WTC11 (cell line): ENCODE data around the gene SYNCRIP. TPM values are rescaled to one million over a fixed set of nuclear protein-coding genes. Genes with fewer than 3 reads are reported as not detected.
A peak's percentile ranks its signal among the peaks of the same experiment; 100 is the strongest.

ENCODE experiments used
- ATAC-seq: fragments of 200-7000 bp; cut with Tn5 transposase; 2 replicates; pipeline ENCODE4 v1.10.0; 2021; ENCODE audit warnings: mild to moderate bottlenecking, moderate library complexity
- CTCF ChIA-PET: fragments of 300-600 bp; sonication (Branson Sonifier 250); formaldehyde crosslinking; loops from one replicate; lab custom pipeline; 2021; ENCODE audit warnings: antibody characterized with exemption; lab: Charles Lee
- POLR2A ChIA-PET: fragments of 350-600 bp; sonication (Branson Sonifier 250); formaldehyde crosslinking; loops from one replicate; lab custom pipeline; 2021; ENCODE audit warnings: antibody characterized with exemption; lab: Charles Lee
- DNase-seq: peaks from one replicate; pipeline ENCODE4 v3.0.0; 2021; ENCODE audit warnings: low spot score
- H3K27ac Mint-ChIP-seq: 2 replicates; pipeline ENCODE4 v1.8.0; 2021; ENCODE audit warnings: mixed read lengths
- H3K27me3 Mint-ChIP-seq: 2 replicates; pipeline ENCODE4 v1.8.0; 2021; ENCODE audit warnings: low read depth, mild to moderate bottlenecking, moderate library complexity, mixed read lengths
- H3K36me3 Mint-ChIP-seq: 2 replicates; pipeline ENCODE4 v1.8.0; 2021; ENCODE audit warnings: mixed read lengths
- H3K4me1 Mint-ChIP-seq: 2 replicates; pipeline ENCODE4 v1.8.0; 2022; ENCODE audit warnings: mixed read lengths
- H3K4me3 Mint-ChIP-seq: 2 replicates; pipeline ENCODE4 v1.8.0; 2021; ENCODE audit warnings: mild to moderate bottlenecking, moderate library complexity, mixed read lengths
- H3K9me3 Mint-ChIP-seq: 2 replicates; pipeline ENCODE4 v1.8.0; 2021; ENCODE audit warnings: mixed read lengths
- AR ChIP-seq: fragments of 250-450 bp; sonication (Bioruptor Pico); IDR thresholded peaks from 2 replicates; pipeline ENCODE4 v1.9.0; 2021; ENCODE audit warnings: mild to moderate bottlenecking
- CTCF ChIP-seq: fragments of 200-600 bp; IDR thresholded peaks from 2 replicates; pipeline ENCODE4 v1.8.0; 2022; ENCODE audit warnings: antibody characterized with exemption
- E2F4 ChIP-seq: sonication (generic); formaldehyde crosslinking; IDR thresholded peaks from 2 replicates; pipeline ENCODE4 v1.8.1; 2022; ENCODE audit warnings: low read depth, mild to moderate bottlenecking, moderate library complexity, missing genetic modification reagents, borderline replicate concordance
- EMX1 ChIP-seq: fragments of 250-450 bp; sonication (Bioruptor Pico); IDR thresholded peaks from 2 replicates; pipeline ENCODE4 v1.8.0; 2021; ENCODE audit warnings: mild to moderate bottlenecking
- ERG ChIP-seq: fragments of 250-450 bp; sonication (Bioruptor Pico); IDR thresholded peaks from 2 replicates; pipeline ENCODE4 v1.8.0; 2021; ENCODE audit warnings: mild to moderate bottlenecking
- FOXP1 ChIP-seq: sonication (generic); formaldehyde crosslinking; IDR thresholded peaks from 2 replicates; pipeline ENCODE4 v1.8.0; 2022; ENCODE audit warnings: missing genetic modification reagents, mild to moderate bottlenecking, moderate library complexity, borderline replicate concordance
- GABPB1 ChIP-seq: sonication (generic); formaldehyde crosslinking; IDR thresholded peaks from 2 replicates; pipeline ENCODE4 v1.8.1; 2023; ENCODE audit warnings: mild to moderate bottlenecking, missing genetic modification reagents
- GTF2I ChIP-seq: fragments of 250-450 bp; sonication (Bioruptor Pico); conservative IDR thresholded peaks from 2 replicates; pipeline ENCODE4 v1.4.0; 2021; ENCODE audit warnings: mild to moderate bottlenecking
- IRF1 ChIP-seq: sonication (generic); formaldehyde crosslinking; IDR thresholded peaks from 2 replicates; pipeline ENCODE4 v1.8.0; 2023; ENCODE audit warnings: missing genetic modification reagents
- KAT7 ChIP-seq: sonication (generic); formaldehyde crosslinking; IDR thresholded peaks from 2 replicates; pipeline ENCODE4 v1.8.1; 2023; ENCODE audit warnings: missing genetic modification reagents, mild to moderate bottlenecking, borderline replicate concordance
- NR3C1 ChIP-seq: sonication (generic); formaldehyde crosslinking; conservative IDR thresholded peaks from 2 replicates; pipeline ENCODE4 v1.8.1; 2023; ENCODE audit warnings: low read depth, mild to moderate bottlenecking, missing genetic modification reagents
- PRRX2 ChIP-seq: fragments of 250-450 bp; sonication (Bioruptor Pico); IDR thresholded peaks from 2 replicates; pipeline ENCODE4 v1.8.0; 2021; ENCODE audit warnings: mild to moderate bottlenecking
- RELA ChIP-seq: sonication (generic); formaldehyde crosslinking; IDR thresholded peaks from 2 replicates; pipeline ENCODE4 v1.8.1; 2022; ENCODE audit warnings: missing genetic modification reagents, mild to moderate bottlenecking, borderline replicate concordance
- SMAD3 ChIP-seq: sonication (generic); formaldehyde crosslinking; IDR thresholded peaks from 2 replicates; pipeline ENCODE4 v1.8.0; 2022; ENCODE audit warnings: missing genetic modification reagents, mild to moderate bottlenecking, borderline replicate concordance
- SMAD4 ChIP-seq: sonication (generic); formaldehyde crosslinking; IDR thresholded peaks from 2 replicates; pipeline ENCODE4 v1.8.0; 2022; ENCODE audit warnings: mild to moderate bottlenecking, missing genetic modification reagents
- TEAD4 ChIP-seq: sonication (generic); formaldehyde crosslinking; IDR thresholded peaks from 2 replicates; pipeline ENCODE4 v1.8.0; 2022; ENCODE audit warnings: mild to moderate bottlenecking, missing genetic modification reagents
- USF1 ChIP-seq: sonication (generic); formaldehyde crosslinking; IDR thresholded peaks from 2 replicates; pipeline ENCODE4 v1.8.0; 2022; ENCODE audit warnings: mild to moderate bottlenecking, missing genetic modification reagents
- ZNF416 ChIP-seq: fragments of 250-450 bp; sonication (Bioruptor Pico); IDR thresholded peaks from 2 replicates; pipeline ENCODE4 v1.9.0; 2021; ENCODE audit warnings: mild to moderate bottlenecking, inconsistent platforms
- total RNA-seq: library from RNA; stranded (reverse); gene quantifications from 3 replicates; pipeline ENCODE4 v1.2.3, GENCODE V29; 2021
- TF ChIP-seq, protein P1 (sequence below): sonication (generic); formaldehyde crosslinking; IDR thresholded peaks from 2 replicates; pipeline ENCODE4 v1.8.1; 2022; ENCODE audit warnings: missing genetic modification reagents, borderline replicate concordance
- TF ChIP-seq, protein P2 (sequence below): fragments of 250-450 bp; sonication (Bioruptor Pico); IDR thresholded peaks from 2 replicates; pipeline ENCODE4 v1.9.0; 2021; ENCODE audit warnings: mild to moderate bottlenecking, borderline replicate concordance

SYNCRIP gene
- total RNA-seq, 1 experiment from 2014 or later, result 150 TPM

DNA sequence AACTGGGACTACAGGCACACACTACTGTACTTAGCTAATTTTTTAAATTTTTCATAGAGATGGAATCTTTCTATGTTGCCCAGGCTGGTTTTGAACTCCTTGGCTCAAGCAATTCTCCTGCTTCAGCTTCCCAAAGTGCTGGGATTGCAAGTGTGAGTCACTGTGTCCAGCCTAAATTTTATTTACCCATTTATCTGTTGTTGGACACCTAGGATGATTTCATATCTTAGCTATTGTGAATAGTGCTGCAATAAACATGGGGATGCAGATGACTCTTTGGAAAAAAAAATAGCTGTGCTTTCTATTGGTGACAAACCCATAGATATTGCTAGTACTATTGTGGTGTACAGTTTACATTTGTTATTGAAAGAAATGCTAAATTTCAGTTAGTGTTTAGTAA is 19.6 kb upstream of the SYNCRIP start:
- no peak for TF ChIP-seq SMAD3 (CRISPR knock-in tag)
- TF ChIP-seq, protein P1, sequence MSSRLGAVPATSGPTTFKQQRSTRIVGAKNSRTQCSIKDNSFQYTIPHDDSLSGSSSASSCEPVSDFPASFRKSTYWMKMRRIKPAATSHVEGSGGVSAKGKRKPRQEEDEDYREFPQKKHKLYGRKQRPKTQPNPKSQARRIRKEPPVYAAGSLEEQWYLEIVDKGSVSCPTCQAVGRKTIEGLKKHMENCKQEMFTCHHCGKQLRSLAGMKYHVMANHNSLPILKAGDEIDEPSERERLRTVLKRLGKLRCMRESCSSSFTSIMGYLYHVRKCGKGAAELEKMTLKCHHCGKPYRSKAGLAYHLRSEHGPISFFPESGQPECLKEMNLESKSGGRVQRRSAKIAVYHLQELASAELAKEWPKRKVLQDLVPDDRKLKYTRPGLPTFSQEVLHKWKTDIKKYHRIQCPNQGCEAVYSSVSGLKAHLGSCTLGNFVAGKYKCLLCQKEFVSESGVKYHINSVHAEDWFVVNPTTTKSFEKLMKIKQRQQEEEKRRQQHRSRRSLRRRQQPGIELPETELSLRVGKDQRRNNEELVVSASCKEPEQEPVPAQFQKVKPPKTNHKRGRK (CRISPR knock-in tag), result no peak
- TF ChIP-seq, protein P2, sequence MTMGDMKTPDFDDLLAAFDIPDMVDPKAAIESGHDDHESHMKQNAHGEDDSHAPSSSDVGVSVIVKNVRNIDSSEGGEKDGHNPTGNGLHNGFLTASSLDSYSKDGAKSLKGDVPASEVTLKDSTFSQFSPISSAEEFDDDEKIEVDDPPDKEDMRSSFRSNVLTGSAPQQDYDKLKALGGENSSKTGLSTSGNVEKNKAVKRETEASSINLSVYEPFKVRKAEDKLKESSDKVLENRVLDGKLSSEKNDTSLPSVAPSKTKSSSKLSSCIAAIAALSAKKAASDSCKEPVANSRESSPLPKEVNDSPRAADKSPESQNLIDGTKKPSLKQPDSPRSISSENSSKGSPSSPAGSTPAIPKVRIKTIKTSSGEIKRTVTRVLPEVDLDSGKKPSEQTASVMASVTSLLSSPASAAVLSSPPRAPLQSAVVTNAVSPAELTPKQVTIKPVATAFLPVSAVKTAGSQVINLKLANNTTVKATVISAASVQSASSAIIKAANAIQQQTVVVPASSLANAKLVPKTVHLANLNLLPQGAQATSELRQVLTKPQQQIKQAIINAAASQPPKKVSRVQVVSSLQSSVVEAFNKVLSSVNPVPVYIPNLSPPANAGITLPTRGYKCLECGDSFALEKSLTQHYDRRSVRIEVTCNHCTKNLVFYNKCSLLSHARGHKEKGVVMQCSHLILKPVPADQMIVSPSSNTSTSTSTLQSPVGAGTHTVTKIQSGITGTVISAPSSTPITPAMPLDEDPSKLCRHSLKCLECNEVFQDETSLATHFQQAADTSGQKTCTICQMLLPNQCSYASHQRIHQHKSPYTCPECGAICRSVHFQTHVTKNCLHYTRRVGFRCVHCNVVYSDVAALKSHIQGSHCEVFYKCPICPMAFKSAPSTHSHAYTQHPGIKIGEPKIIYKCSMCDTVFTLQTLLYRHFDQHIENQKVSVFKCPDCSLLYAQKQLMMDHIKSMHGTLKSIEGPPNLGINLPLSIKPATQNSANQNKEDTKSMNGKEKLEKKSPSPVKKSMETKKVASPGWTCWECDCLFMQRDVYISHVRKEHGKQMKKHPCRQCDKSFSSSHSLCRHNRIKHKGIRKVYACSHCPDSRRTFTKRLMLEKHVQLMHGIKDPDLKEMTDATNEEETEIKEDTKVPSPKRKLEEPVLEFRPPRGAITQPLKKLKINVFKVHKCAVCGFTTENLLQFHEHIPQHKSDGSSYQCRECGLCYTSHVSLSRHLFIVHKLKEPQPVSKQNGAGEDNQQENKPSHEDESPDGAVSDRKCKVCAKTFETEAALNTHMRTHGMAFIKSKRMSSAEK (CRISPR knock-in tag), result no peak
- TF ChIP-seq ERG (CRISPR knock-in tag), result no peak
- no peak for TF ChIP-seq IRF1 (CRISPR knock-in tag)
- TF ChIP-seq RELA (CRISPR knock-in tag), result no peak
- TF ChIP-seq E2F4, result no peak
- TF ChIP-seq GABPB1 (CRISPR knock-in tag), result no peak
- Mint-ChIP-seq H3K4me3 (no peak overlapping the region), H3K36me3 (peaks cover 5% of the 10 kb centered on the region; the same call in 1 of the 2 replicates), H3K27ac (no peak overlapping the region), H3K9me3 (peaks cover 8% of the 10 kb centered on the region), H3K27me3 (no peaks in the 10 kb centered on the region), H3K4me1 (peaks cover 6% of the 10 kb centered on the region; the same call in 1 of the 2 replicates)
- no peak for DNase-seq
- CTCF ChIA-PET, result no interaction called here
- POLR2A ChIA-PET, result interaction anchor here (0.7 to 1.9 kb wide), 2 partner anchors 16 to 1143 kb away, joined by 5 to 7 read pairs; no protein-coding TSS in a partner anchor
- ATAC-seq, result no peak

GRCh38 chr6:85660181-85660611 is 17.5 kb upstream of the SYNCRIP start:
- H3K4me1 Mint-ChIP-seq, result peaks cover 6% of the 10 kb centered on the region; the same call in 1 of the 2 replicates
- POLR2A ChIA-PET, result no interaction called here
- TF ChIP-seq FOXP1 (CRISPR knock-in tag) (no peak), USF1 (CRISPR knock-in tag) (no peak), KAT7 (CRISPR knock-in tag) (no peak), PRRX2 (CRISPR knock-in tag) (no peak), GTF2I (no peak), TEAD4 (CRISPR knock-in tag) (no peak), CTCF (no peak), ZNF416 (no peak), EMX1 (CRISPR knock-in tag) (no peak), SMAD4 (CRISPR knock-in tag) (no peak), NR3C1 (CRISPR knock-in tag) (no peak), AR (CRISPR knock-in tag) (no peak)

More at GRCh38 chr6:85660181-85660611, 17.5 kb upstream of the SYNCRIP start:
- DNase-seq, result no peak
- peaks cover 3% of the 10 kb centered on the region; the same call in 1 of the 2 replicates for H3K36me3 Mint-ChIP-seq
- H3K9me3 Mint-ChIP-seq, result peaks cover 13% of the 10 kb centered on the region
- ATAC-seq, result peak; percentile 91
- no peak overlapping the region for H3K4me3 Mint-ChIP-seq
- no peaks in the 10 kb centered on the region for H3K27me3 Mint-ChIP-seq
- CTCF ChIA-PET, result interaction anchor here (1.4 kb wide), 1 partner anchor 10 kb away, joined by 4 read pairs; no protein-coding TSS in a partner anchor
- no peak overlapping the region for H3K27ac Mint-ChIP-seq
